K562 (cell line): ENCODE results near the gene RBPJ. TPM values are rescaled to one million over a fixed set of nuclear protein-coding genes. Genes with fewer than 3 reads are reported as not detected.

ENCODE experiments used
- ATAC-seq: fragments of 200-7000 bp; cut with Tn5 transposase; 3 replicates; pipeline ENCODE4 v1.9.1; 2020; ENCODE audit warnings: moderate library complexity
- BruUV-seq: library from RNA; stranded (reverse); fragments of 400-500 nt; replicated peaks from 2 replicates; lab custom pipeline; 2021; lab: Mats Ljungman, UMichigan
- CTCF ChIA-PET: fragments of 300-600 bp; formaldehyde crosslinking; extraction: SDS; loops from one replicate; lab custom pipeline; 2021; ENCODE audit warnings: low intra/inter-chr PET ratio; lab: Yijun Ruan, JAX
- POLR2A ChIA-PET: fragments of 300-600, 350-650 bp; sonication (Branson Sonifier 250); formaldehyde crosslinking; extraction: SDS; loops from one replicate; lab custom pipeline; 2021; ENCODE audit warnings: antibody characterized with exemption, inconsistent platforms; lab: Yijun Ruan, JAX
- DNase-seq, 4 experiments: peaks; one replicate each; pipeline versions ENCODE4 v3.0.0 to v3.0.0-alpha.2; 2011 to 2018; ENCODE audit warnings: low spot score in 3 of 4, mixed read lengths in 3 of 4; ENCODE audit errors: extremely low read depth in 1 of 4
- FAIRE-seq: peaks from 2 replicates; lab custom pipeline; 2011; peaks lifted over from hg19 to GRCh38; lab: Jason Lieb, UNC
- H2AFZ ChIP-seq: 2 replicates; pipeline ENCODE4 v1.6.0; 2011; ENCODE audit warnings: low read depth, low read length, control low read depth, inconsistent platforms
- H3K27ac ChIP-seq: fragments of 200-600 bp; 3 replicates; pipeline ENCODE4 v1.8.0; 2011; ENCODE audit warnings: low read depth, mild to moderate bottlenecking, control low read depth, inconsistent platforms, low read length, moderate library complexity, mixed read lengths; ENCODE audit errors: extremely low read depth
- H3K27me3 ChIP-seq, 2 experiments: fragments of 300-600 bp in 1 of 2; 2 replicates in 1 of 2; 3 replicates in 1 of 2; pipeline versions ENCODE4 v1.6.0 to v1.8.0; 2011; ENCODE audit warnings: inconsistent platforms in 2 of 2, low read length in 2 of 2, mild to moderate bottlenecking in 1 of 2, mixed read lengths in 1 of 2, moderate library complexity in 1 of 2; ENCODE audit not compliant: control insufficient read depth in 2 of 2, insufficient read depth in 2 of 2
- H3K36me3 ChIP-seq: fragments of 300-600 bp; 3 replicates; pipeline ENCODE4 v1.8.0; 2011; ENCODE audit warnings: mild to moderate bottlenecking, low read length, inconsistent platforms; ENCODE audit not compliant: control insufficient read depth, insufficient read depth
- H3K4me1 ChIP-seq, 2 experiments: fragments of 200-600 bp in 1 of 2; replicated peaks in 1 of 2; 2 replicates in 1 of 2; 3 replicates in 1 of 2; pipeline versions ENCODE4 v1.5.1 to v1.8.0; 2011; ENCODE audit warnings: inconsistent platforms in 2 of 2, low read length in 2 of 2, mild to moderate bottlenecking in 1 of 2, mixed read lengths in 1 of 2, moderate library complexity in 1 of 2; ENCODE audit not compliant: control insufficient read depth in 2 of 2, insufficient read depth in 2 of 2
- H3K4me2 ChIP-seq: 2 replicates; pipeline ENCODE4 v1.6.1; 2011; ENCODE audit warnings: low read length, control low read depth, inconsistent platforms, mixed read lengths; ENCODE audit not compliant: insufficient read depth
- H3K4me3 ChIP-seq: fragments of 200-600 bp; sonication (generic), shearing (Covaris generic); 2 replicates; pipeline ENCODE4 v1.5.1; 2016; ENCODE audit warnings: control low read depth, inconsistent platforms
- H3K79me2 ChIP-seq: fragments of 200-600 bp; 3 replicates; pipeline ENCODE4 v1.8.0; 2011; ENCODE audit warnings: low read length, inconsistent platforms; ENCODE audit not compliant: control insufficient read depth, insufficient read depth
- H3K9ac ChIP-seq, 2 experiments: 2 replicates each; pipeline versions ENCODE4 v1.6.0 to v1.6.1; 2011; ENCODE audit warnings: low read depth in 2 of 2, low read length in 2 of 2, control low read depth in 1 of 2, inconsistent platforms in 1 of 2, mild to moderate bottlenecking in 1 of 2, mixed read lengths in 1 of 2; ENCODE audit not compliant: insufficient read depth in 1 of 2
- H3K9me1 ChIP-seq: one replicate; pipeline ENCODE4 v1.6.0; 2011; ENCODE audit warnings: inconsistent platforms, mild to moderate bottlenecking, low read length, moderate library complexity; ENCODE audit not compliant: control insufficient read depth, insufficient read depth
- H3K9me3 ChIP-seq: replicated peaks from 2 replicates; pipeline ENCODE4 v1.5.1; 2011; ENCODE audit warnings: low read depth, low read length, inconsistent platforms; ENCODE audit not compliant: control insufficient read depth, insufficient read depth
- H4K20me1 ChIP-seq: replicated peaks from 2 replicates; pipeline ENCODE4 v1.6.1; 2011; ENCODE audit warnings: low read length, inconsistent platforms, mixed read lengths; ENCODE audit not compliant: control insufficient read depth, insufficient read depth
- ARID2 ChIP-seq: fragments of 450-650 bp; IDR thresholded peaks from 2 replicates; pipeline ENCODE4 v1.6.1; 2017; ENCODE audit warnings: antibody characterized with exemption, mild to moderate bottlenecking
- MTA1 ChIP-seq: fragments of 450-650 bp; IDR thresholded peaks from 2 replicates; pipeline ENCODE4 v1.6.1; 2017; ENCODE audit warnings: borderline replicate concordance
- PTRF ChIP-seq: fragments of 450-650 bp; IDR thresholded peaks from 2 replicates; pipeline ENCODE4 v1.6.1; 2016; ENCODE audit warnings: mild to moderate bottlenecking, missing genetic modification characterization, missing compliant biosample characterization
- RUNX1 ChIP-seq: sonication (generic); IDR thresholded peaks from 2 replicates; pipeline ENCODE4 v1.6.1; 2016; ENCODE audit warnings: antibody characterized with exemption, low read depth
- TAF15 ChIP-seq: fragments of 200-400 bp; formaldehyde crosslinking; IDR thresholded peaks from 2 replicates; pipeline ENCODE4 v1.6.1; 2017; ENCODE audit warnings: mild to moderate bottlenecking, low read depth, low read length, moderate library complexity
- TRIM24 ChIP-seq, 2 experiments: fragments of 450-650 bp; IDR thresholded peaks; 2 replicates each; pipeline ENCODE4 v1.6.1; 2016
- YBX1 ChIP-seq: fragments of 450-650 bp; IDR thresholded peaks from 2 replicates; pipeline ENCODE4 v1.7.1; 2016; ENCODE audit warnings: mild to moderate bottlenecking
- ZBED1 ChIP-seq: IDR thresholded peaks from 2 replicates; pipeline ENCODE4 v1.6.1; 2014
- ZNF23 ChIP-seq: fragments of 250-450 bp; sonication (Bioruptor Pico); IDR thresholded peaks from 2 replicates; pipeline ENCODE4 v1.4.0; 2020; ENCODE audit warnings: mild to moderate bottlenecking
- ZNF24 ChIP-seq: fragments of 450-650 bp; IDR thresholded peaks from 2 replicates; pipeline ENCODE4 v1.6.1; 2016
- WGBS: fragments of 100-300 bp; shearing (Covaris generic); methylation state at CpG from one replicate; pipeline ENCODE4 v1.1.6; 2016; ENCODE audit warnings: low coverage, mixed read lengths; ENCODE audit not compliant: insufficient coverage; ENCODE audit errors: missing lambda C conversion rate; 5-methylcytosine and 5-hydroxymethylcytosine counted together
- in situ Hi-C: fragments of 300-500 bp; cut with MboI; formaldehyde crosslinking; loops from 4 replicates; pipeline ENCODE4 v1.15.0; 2018; ENCODE audit warnings: inconsistent platforms, mixed read lengths
- intact Hi-C: fragments of 100-400 bp; cut with micrococcal nuclease; formaldehyde crosslinking; loops from 2 replicates; pipeline ENCODE4 v1.14.2; 2022
- polyA plus RNA-seq, 8 experiments: library from polyadenylated mRNA; depleted of rRNA in 4 of 8; stranded (reverse) in 5 of 8; unstranded in 3 of 8; fragments of >200 nt; fragmentation: Nextera tagmentation in 2 of 8; fragmentation: Illumina TruSeq in 1 of 8; extraction: Ambion mirVana in 2 of 8; extraction: Trizol in 1 of 8; gene quantifications; 2 replicates each; pipeline versions ENCODE4 v1.2.1 to v1.2.3, GENCODE V29; 2011 to 2014; ENCODE audit warnings: inconsistent platforms in 1 of 8, missing spikeins in 1 of 8
- total RNA-seq, 7 experiments: library from RNA; depleted of rRNA in 6 of 7; stranded (reverse); fragments of >200 nt in 6 of 7; fragmentation: Illumina TruSeq in 2 of 7; extraction: Trizol in 2 of 7; gene quantifications; 2 replicates each; pipeline versions ENCODE4 v1.2.1 to v1.2.3, GENCODE V29; 2011 to 2021; ENCODE audit warnings: low replicate concordance in 1 of 7
- TF ChIP-seq, protein P1 (sequence below): fragments of 450-650 bp; IDR thresholded peaks from 2 replicates; pipeline ENCODE4 v1.6.1; 2016; ENCODE audit warnings: low read depth, mild to moderate bottlenecking, moderate library complexity
- TF ChIP-seq, protein P2 (sequence below): fragments of 250-450 bp; sonication (Bioruptor Pico); IDR thresholded peaks from 2 replicates; pipeline ENCODE4 v1.4.0; 2020
- TF ChIP-seq, protein P3 (sequence below): IDR thresholded peaks from 2 replicates; pipeline ENCODE4 v1.6.1; 2012; ENCODE audit warnings: low read depth, low read length, improper control_type of control experiment, borderline replicate concordance
- TF ChIP-seq, protein P4 (sequence below): fragments of 450-650 bp; IDR thresholded peaks from 2 replicates; pipeline ENCODE4 v1.6.1; 2016; ENCODE audit warnings: borderline replicate concordance
- TF ChIP-seq, protein P5 (sequence below): fragments of 250-450 bp; sonication (Bioruptor Pico); IDR thresholded peaks from 2 replicates; pipeline ENCODE4 v1.8.0; 2022; ENCODE audit warnings: moderate library complexity, mild to moderate bottlenecking, inconsistent platforms

Gene RBPJ
- total and polyA plus RNA-seq, 9 of the 15 experiments (the other 6 are each of a cell fraction or from before 2014, with no cell fraction given), result 17.2 to 49.4 (median 33.8) TPM

DNA sequence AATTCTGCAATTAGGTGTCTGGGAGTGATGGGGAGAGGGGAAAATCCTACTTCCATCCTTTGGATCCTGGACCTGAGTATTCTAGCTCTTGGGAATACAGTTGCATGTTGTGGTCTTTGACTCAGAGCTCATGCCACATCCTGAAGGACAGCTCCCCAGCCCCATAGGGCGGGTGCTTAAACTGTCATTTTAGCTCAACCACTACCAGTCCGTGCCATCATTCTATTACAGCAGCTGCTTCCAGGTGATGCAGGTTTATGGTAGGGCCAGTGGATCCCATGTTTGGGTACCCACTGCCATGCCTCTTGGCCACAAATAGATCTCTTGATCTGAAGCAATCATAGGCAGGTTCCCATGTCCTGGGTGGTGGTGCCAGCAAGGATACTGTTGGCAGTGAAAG is 134.8 kb downstream of the RBPJ start:
- 0% methylated on average over 2 of the region's 2 CpGs for WGBS
- Histone ChIP-seq H3K27ac (no peak overlapping the region), H3K4me1 (no peaks in the 10 kb centered on the region), H3K9ac (no peak overlapping the region), H3K9me3 (no peaks in the 10 kb centered on the region), H3K36me3 (no peaks in the 10 kb centered on the region), H4K20me1 (no peaks in the 10 kb centered on the region), H3K9me1 (no peaks in the 10 kb centered on the region), H2AFZ (no peak overlapping the region), H3K4me2 (no peak overlapping the region), H3K4me3 (no peak overlapping the region), H3K79me2 (no peaks in the 10 kb centered on the region), H3K27me3 (peaks cover 4 to 15% of the 10 kb centered on the region in 2 experiments; a peak in 2 of 5 replicates)
- DNase-seq (no peak), FAIRE-seq (no peak), ATAC-seq (no peak)
- ChIA-PET POLR2A (no interaction called here), CTCF (no interaction called here)
- BruUV-seq, result no TSS peak
- intact Hi-C loops (loop anchor here (5.0 to 10.0 kb wide), 2 partner anchors 409 to 557 kb away; partner anchors contain the start of gene STIM2), in situ Hi-C loops (loop anchor here (10.0 kb wide), 1 partner anchor 559 kb away; no protein-coding TSS in a partner anchor)
- TF ChIP-seq, protein P1, sequence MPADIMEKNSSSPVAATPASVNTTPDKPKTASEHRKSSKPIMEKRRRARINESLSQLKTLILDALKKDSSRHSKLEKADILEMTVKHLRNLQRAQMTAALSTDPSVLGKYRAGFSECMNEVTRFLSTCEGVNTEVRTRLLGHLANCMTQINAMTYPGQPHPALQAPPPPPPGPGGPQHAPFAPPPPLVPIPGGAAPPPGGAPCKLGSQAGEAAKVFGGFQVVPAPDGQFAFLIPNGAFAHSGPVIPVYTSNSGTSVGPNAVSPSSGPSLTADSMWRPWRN, result no peak
- TF ChIP-seq, protein P2, sequence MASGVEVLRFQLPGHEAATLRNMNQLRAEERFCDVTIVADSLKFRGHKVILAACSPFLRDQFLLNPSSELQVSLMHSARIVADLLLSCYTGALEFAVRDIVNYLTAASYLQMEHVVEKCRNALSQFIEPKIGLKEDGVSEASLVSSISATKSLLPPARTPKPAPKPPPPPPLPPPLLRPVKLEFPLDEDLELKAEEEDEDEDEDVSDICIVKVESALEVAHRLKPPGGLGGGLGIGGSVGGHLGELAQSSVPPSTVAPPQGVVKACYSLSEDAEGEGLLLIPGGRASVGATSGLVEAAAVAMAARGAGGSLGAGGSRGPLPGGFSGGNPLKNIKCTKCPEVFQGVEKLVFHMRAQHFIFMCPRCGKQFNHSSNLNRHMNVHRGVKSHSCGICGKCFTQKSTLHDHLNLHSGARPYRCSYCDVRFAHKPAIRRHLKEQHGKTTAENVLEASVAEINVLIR (CRISPR knock-in tag), result no peak
- TF ChIP-seq MTA1 (no peak), ARID2 (no peak), TRIM24 (IDR thresholded peaks at IDR 0.05) (no peak), ZNF23 (no peak), ZNF24 (no peak), TAF15 (no peak), YBX1 (no peak), PTRF (tag) (no peak), RUNX1 (no peak), ZBED1 (no peak)
- TF ChIP-seq, protein P3, sequence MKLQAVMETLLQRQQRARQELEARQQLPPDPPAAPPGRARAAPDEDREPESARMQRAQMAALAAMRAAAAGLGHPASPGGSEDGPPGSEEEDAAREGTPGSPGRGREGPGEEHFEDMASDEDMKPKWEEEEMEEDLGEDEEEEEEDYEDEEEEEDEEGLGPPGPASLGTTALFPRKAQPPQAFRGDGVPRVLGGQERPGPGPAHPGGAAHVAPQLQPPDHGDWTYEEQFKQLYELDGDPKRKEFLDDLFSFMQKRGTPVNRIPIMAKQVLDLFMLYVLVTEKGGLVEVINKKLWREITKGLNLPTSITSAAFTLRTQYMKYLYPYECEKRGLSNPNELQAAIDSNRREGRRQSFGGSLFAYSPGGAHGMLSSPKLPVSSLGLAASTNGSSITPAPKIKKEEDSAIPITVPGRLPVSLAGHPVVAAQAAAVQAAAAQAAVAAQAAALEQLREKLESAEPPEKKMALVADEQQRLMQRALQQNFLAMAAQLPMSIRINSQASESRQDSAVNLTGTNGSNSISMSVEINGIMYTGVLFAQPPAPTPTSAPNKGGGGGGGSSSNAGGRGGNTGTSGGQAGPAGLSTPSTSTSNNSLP, result no peak
- TF ChIP-seq, protein P4, sequence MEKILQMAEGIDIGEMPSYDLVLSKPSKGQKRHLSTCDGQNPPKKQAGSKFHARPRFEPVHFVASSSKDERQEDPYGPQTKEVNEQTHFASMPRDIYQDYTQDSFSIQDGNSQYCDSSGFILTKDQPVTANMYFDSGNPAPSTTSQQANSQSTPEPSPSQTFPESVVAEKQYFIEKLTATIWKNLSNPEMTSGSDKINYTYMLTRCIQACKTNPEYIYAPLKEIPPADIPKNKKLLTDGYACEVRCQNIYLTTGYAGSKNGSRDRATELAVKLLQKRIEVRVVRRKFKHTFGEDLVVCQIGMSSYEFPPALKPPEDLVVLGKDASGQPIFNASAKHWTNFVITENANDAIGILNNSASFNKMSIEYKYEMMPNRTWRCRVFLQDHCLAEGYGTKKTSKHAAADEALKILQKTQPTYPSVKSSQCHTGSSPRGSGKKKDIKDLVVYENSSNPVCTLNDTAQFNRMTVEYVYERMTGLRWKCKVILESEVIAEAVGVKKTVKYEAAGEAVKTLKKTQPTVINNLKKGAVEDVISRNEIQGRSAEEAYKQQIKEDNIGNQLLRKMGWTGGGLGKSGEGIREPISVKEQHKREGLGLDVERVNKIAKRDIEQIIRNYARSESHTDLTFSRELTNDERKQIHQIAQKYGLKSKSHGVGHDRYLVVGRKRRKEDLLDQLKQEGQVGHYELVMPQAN, result no peak
- TF ChIP-seq, protein P5, sequence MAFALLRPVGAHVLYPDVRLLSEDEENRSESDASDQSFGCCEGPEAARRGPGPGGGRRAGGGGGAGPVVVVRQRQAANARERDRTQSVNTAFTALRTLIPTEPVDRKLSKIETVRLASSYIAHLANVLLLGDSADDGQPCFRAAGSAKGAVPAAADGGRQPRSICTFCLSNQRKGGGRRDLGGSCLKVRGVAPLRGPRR (CRISPR knock-in tag), result no peak
- TF ChIP-seq, all 486 proteins: peak for 0
